ENCODE results near the gene ZNF627.
"Not testable (repeated sequence)": the region's sequence is repeated elsewhere in the genome, so short reads cannot be mapped to it uniquely, and the experiment has no call there.

The ZNF627 gene

GRCh38 chr19:11597202-11598102 is at the start of gene ZNF627:
Gene ZNF627, plus strand, starts transcription at chr19:11597483. Its CDS starts 145 bp downstream, at chr19:11597628.
- peak; percentile 89 for DNase-seq (ENCODE audit: low read depth, low spot score)
- H3K27ac ChIP-seq = peak within 1 kb of the TSS; percentile 65

GRCh38 chr19:11547929-11548700 is 49.2 kb upstream of the ZNF627 start:
- no peak overlapping the region for H3K27ac ChIP-seq
- DNase-seq (ENCODE audit: low read depth, low spot score) = no peak

DNA sequence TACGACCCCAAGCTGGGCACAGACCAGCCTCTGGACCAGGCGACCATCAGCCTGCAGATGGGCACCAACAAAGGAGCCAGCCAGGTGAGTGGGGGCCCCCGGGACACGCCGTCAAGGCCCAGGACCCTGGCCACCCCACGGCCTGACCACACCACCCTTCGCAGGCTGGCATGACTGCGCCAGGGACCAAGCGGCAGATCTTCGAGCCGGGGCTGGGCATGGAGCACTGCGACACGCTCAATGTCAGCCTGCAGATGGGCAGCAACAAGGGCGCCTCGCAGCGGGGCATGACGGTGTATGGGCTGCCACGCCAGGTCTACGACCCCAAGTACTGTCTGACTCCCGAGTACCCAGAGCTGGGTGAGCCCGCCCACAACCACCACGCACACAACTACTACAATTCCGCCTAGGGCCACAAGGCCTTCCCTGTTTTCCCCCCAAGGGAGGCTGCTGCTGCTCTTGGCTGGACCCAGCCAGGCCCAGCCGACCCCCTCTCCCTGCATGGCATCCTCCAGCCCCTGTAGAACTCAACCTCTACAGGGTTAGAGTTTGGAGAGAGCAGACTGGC is 47.8 kb upstream of the ZNF627 start:
- no peak overlapping the region for H3K27ac ChIP-seq
- no peak for DNase-seq (ENCODE audit: low read depth, low spot score)

DNA sequence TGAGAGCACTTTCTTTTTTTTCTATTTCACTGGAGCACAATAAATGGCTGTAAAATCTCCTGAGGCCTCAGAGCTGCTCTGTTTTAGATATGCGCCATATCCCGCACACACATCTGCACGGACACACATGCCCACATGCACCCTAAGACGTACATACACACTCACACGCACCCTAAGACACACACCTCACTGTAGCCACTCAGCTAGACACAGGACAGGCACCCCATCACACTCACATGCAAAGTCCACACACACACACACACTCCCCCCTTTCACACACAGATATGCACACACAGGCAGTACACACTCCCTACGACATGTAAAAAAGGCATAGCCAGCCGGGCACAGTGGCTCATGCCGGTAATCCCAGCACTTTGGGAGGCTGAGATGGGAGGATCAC is 47.0 kb upstream of the ZNF627 start:
- no peak for DNase-seq (ENCODE audit: low read depth, low spot score)
- no peak overlapping the region for H3K27ac ChIP-seq

DNA sequence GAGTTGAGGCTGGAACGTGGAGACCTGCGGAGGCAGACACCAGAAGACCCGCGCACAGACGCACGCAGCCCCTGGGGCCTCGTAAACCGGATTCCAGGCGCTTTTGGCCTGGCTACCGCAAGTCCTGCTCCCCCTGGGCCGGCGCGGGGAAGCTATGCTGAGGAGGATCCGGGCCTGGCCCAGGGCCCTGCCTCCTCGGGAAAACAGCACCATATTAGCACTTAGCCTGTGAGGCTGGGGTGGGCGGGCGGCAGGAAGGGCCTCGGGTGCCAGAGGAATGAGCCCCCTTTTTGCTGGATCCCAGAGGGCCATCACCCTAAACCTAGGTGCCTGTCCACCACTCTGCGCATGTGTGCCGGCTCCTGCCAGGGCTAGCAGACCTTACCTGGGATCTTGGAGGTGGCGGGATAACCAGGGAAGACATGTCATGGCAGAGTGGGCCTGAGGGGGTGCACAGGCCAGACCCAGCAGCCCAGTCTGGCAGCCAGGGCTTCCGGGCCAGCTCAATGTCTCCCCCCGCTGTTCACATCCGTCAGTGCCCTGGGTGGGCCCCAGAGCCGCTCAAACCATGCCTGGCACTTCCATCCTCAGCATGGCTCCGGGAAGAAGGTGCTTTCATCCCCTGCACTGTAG is 45.6 kb upstream of the ZNF627 start:
- DNase-seq (ENCODE audit: low read depth, low spot score) = no peak

GRCh38 chr19:11552666-11553372 is 44.5 kb upstream of the ZNF627 start:
- no peak overlapping the region for H3K27ac ChIP-seq
- no peak for DNase-seq (ENCODE audit: low read depth, low spot score)

More for the DNA sequence above, 45.6 kb upstream of the ZNF627 start:
- H3K27ac ChIP-seq = no peak overlapping the region

- no peak for DNase-seq (ENCODE audit: low read depth, low spot score)
- no peak overlapping the region for H3K27ac ChIP-seq
Observed at GRCh38 chr19:11554160-11554559, 43.1 kb upstream of the ZNF627 start.

- DNase-seq (ENCODE audit: low read depth, low spot score) = no peak
- no peak overlapping the region for H3K27ac ChIP-seq
Observed at GRCh38 chr19:11555246-11555645, 42.0 kb upstream of the ZNF627 start.

DNA sequence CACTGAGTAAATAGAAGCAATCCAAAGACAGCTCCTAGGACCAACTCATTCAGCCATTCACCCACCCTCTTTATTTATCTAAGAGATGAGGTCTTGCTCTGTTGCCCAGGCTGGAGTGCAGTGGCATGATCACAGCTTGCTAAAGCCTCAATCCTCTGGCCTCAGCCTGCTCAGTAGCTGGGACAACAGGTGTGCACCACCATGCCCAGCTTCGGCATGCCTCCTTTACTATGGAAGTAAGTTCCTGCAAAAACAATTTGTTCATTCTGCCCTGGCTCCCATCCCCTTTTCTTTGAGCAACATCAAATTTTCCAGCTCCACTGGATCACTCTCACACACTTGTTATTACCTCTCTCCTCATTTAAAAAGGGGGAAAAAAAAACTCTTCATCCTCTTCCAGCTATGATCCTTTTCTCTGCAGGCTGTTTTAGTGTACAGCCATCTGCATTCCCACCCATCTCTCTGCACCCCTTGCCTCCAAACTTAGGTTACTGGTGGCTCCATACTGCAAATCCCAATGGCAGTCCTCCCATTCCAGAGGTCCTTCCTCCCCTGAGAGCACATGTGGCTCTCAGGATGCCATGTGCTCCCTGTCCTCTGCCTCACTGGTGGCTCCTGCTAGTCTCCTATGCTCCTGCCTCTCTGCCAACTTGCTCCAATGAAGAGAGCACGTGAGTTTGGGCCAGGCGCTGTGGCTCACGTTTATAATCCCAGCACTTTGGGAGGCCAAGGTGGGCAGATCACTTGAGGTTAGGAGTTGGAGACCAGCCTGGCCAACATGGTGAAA is 40.5 kb upstream of the ZNF627 start:
- DNase-seq (ENCODE audit: low read depth, low spot score) = no peak
- no peak overlapping the region for H3K27ac ChIP-seq

GRCh38 chr19:11558881-11559828 is 38.1 kb upstream of the ZNF627 start, which contains the start of gene ELOF1:
Gene ELOF1, minus strand, starts transcription at chr19:11559230. Its CDS starts 4,883 bp downstream, at chr19:11554347.
- peak; percentile 90 for DNase-seq (ENCODE audit: low read depth, low spot score)
- peak within 1 kb of the TSS; percentile 29 for H3K27ac ChIP-seq

GRCh38 chr19:11560404-11561051 is 36.8 kb upstream of the ZNF627 start:
- H3K27ac ChIP-seq = no peak overlapping the region
- DNase-seq (ENCODE audit: low read depth, low spot score) = no peak

DNA sequence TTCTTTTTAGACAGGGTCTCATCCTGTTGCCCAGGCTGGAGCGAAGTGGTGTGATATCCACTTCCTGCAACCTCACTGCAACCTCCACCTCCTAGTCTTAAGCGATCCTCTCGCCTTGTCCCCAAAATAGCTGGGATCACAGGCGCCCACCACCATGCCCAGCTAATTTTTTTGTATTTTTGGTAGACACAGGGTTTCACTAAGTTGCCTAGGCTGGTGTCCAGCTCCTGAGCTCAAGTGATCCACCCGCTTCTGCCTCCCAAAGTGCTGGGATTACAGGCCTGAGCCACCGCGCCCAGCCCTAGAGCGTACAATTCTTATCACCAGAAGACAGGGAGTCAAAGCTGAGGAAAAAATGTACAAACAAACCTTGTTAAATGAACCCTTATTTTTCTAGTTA is 33.8 kb upstream of the ZNF627 start:
- no peak for DNase-seq (ENCODE audit: low read depth, low spot score)
- no peak overlapping the region for H3K27ac ChIP-seq

DNA sequence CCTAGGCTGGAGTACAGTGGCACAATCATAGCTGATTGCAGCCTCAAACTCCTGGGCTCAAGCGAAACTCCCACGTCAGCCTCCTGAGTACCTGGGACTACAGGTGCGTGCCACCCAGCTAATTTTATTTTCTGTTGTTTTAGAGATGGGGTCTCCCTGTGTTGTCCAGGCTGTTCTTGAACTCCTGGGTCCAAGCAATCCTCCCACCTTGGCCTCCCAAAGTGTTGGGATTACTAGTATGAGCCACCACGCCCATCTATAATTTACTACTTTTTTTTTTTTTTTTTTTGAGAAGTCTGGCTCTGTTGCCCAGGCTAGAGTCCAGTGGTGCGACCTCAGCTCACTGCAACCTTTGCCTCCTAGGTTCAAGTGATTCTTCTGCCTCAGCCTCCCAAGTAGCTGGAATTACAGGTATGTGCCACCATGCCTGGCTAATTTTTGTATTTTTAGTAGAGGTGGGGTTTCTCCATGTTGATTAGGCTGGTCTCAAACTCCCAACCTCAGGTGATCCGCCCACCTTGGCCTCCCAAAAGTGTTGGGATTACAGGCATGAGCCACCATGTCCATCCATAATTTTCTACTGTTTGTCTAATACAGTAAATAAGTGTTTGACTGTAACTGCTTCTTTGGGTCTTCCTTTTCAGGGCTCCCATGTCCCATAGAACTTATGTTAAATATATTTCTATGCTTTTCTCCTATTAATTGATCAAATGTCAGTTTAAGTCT is 33.0 kb upstream of the ZNF627 start:
- DNase-seq (ENCODE audit: low read depth, low spot score); H3K27ac ChIP-seq: not testable (repeated sequence)

DNA sequence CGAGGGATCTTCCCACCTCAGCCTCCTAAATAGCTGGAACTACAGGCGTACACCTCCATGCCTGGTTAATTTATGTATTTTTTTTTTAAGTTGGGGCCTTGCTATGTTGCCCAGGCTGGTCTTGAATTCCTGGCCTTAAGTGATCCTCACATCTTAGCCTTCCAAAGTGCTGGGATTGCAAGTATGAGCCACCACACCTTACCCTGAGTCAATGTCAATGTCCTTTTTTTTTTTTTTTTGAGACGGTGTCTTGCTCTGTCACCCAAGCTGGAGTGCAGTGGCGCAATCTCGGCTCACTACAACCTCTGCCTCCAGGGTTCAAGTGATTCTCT is 31.7 kb upstream of the ZNF627 start:
- DNase-seq (ENCODE audit: low read depth, low spot score) = not testable (repeated sequence)

DNA sequence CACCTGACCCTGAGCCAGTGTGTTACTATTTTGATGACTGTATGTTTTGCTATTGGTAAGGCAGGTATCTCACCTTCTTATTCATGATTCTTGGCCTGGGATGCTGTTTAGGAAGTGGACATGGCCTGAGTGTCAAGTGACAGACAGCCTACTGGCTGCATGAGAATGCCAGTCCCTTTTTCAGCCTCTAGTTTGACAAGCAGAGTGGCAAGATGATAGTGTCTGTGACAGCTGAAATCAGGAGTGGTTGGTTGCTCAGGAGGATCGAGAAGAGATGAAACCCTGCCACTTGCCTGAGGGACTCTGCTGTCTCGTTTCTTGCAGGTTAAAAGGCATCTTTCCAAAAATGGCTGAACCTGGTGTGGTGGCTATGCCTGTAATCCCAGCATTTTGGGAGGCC is 31.1 kb upstream of the ZNF627 start:
- no peak for DNase-seq (ENCODE audit: low read depth, low spot score)
- no peak overlapping the region for H3K27ac ChIP-seq

More for the DNA sequence above, 31.7 kb upstream of the ZNF627 start:
- not testable (repeated sequence) for H3K27ac ChIP-seq

DNA sequence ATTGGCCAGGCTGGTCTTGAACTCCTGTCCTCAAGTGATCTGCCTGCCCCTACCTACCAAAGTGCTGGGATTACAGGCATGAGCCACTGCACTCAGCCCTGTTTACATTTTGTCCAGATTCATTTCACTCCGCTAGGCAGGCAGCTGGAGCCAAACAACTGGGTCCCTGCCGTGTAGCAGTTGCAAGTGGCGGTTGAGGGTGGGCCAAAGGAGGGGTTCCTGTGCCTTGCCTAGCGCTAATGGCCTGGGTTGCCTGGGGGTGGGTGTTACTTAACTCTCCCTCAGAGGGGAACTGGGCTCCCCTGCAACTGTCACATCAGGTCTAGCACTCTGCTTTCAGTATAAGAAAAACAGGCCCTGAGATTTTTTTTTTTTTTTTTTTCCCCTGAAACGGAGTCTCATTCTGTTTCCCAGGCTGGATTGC is 27.2 kb upstream of the ZNF627 start:
- no peak overlapping the region for H3K27ac ChIP-seq
- DNase-seq (ENCODE audit: low read depth, low spot score) = no peak

- H3K27ac ChIP-seq; DNase-seq (ENCODE audit: low read depth, low spot score): not testable (repeated sequence)
Observed at GRCh38 chr19:11573354-11573753, 23.9 kb upstream of the ZNF627 start.

Data from epithelial cell of prostate (primary cell).